ENCODE measurements around the gene RUNX2. TPM values are rescaled to one million over a fixed set of nuclear protein-coding genes. Genes with fewer than 3 reads are reported as not detected.

Gene RUNX2
- polyA plus RNA-seq, 1 donor from 2014 or later, result not detected

- TF ChIP-seq REST (IDR thresholded peaks at IDR 0.05; ENCODE audit: borderline replicate concordance), result no peak
- no peak for TF ChIP-seq MXI1 (conservative IDR thresholded peaks at IDR 0.05; ENCODE audit: poor library complexity, severe bottlenecking)
- TF ChIP-seq EZH2 (IDR thresholded peaks at IDR 0.05; ENCODE audit: borderline replicate concordance, insufficient read depth, low read length, poor library complexity, severe bottlenecking), result no peak
- Histone ChIP-seq H3K79me2 (replicated peaks; ENCODE audit: insufficient read depth, low read length) (no peaks in the 10 kb centered on the region), H3K27ac (ENCODE audit: low read length) (no peak overlapping the region), H4K20me1 (ENCODE audit: insufficient read depth) (no peaks in the 10 kb centered on the region), H3K4me3 (ENCODE audit: low read length) (no peak overlapping the region), H3K9me2 (ENCODE audit: insufficient read depth, low read length) (no peaks in the 10 kb centered on the region), H3F3A (ENCODE audit: insufficient read depth, low read length, poor library complexity, severe bottlenecking) (no peaks in the 10 kb centered on the region), H3K4me2 (ENCODE audit: low read length) (no peak overlapping the region), H3K27me3 (ENCODE audit: insufficient read depth, low read depth, low read length) (no peaks in the 10 kb centered on the region), H3K36me3 (ENCODE audit: insufficient read depth, low read length) (no peaks in the 10 kb centered on the region), H2AFZ (ENCODE audit: low read depth, low read length) (no peak overlapping the region), H3K9ac (ENCODE audit: low read length) (no peak overlapping the region), H3K9me3 (ENCODE audit: low read length) (no peaks in the 10 kb centered on the region)
Measured at GRCh38 chr6:45688180-45688579, 360.1 kb downstream of the RUNX2 start.

GRCh38 chr6:45689926-45690615 lies 361.9 kb downstream of the RUNX2 start:
- no peaks in the 10 kb centered on the region for H4K20me1 ChIP-seq (ENCODE audit: insufficient read depth)
- no peak overlapping the region for H3K4me2 ChIP-seq (ENCODE audit: low read length)
- TF ChIP-seq EP300 (conservative IDR thresholded peaks at IDR 0.05; ENCODE audit: poor library complexity, severe bottlenecking) (no peak), MXI1 (conservative IDR thresholded peaks at IDR 0.05; ENCODE audit: poor library complexity, severe bottlenecking) (no peak), EZH2 (IDR thresholded peaks at IDR 0.05; ENCODE audit: borderline replicate concordance, insufficient read depth, low read length, poor library complexity, severe bottlenecking) (no peak)
- H3K9me3 ChIP-seq (ENCODE audit: low read length), result no peaks in the 10 kb centered on the region
- no peak overlapping the region for H3K4me3 ChIP-seq (ENCODE audit: low read length)
- no peaks in the 10 kb centered on the region for H3K79me2 ChIP-seq (replicated peaks; ENCODE audit: insufficient read depth, low read length)
- no peak overlapping the region for H3K27ac ChIP-seq (ENCODE audit: low read length)
- no peak overlapping the region for H3K9ac ChIP-seq (ENCODE audit: low read length)
- no peaks in the 10 kb centered on the region for H3K9me2 ChIP-seq (ENCODE audit: insufficient read depth, low read length)
- H3K36me3 ChIP-seq (ENCODE audit: insufficient read depth, low read length), result no peaks in the 10 kb centered on the region
- H3K27me3 ChIP-seq (ENCODE audit: insufficient read depth, low read depth, low read length), result no peaks in the 10 kb centered on the region
- H2AFZ ChIP-seq (ENCODE audit: low read depth, low read length), result no peak overlapping the region
- H3F3A ChIP-seq (ENCODE audit: insufficient read depth, low read length, poor library complexity, severe bottlenecking), result no peaks in the 10 kb centered on the region

- Histone ChIP-seq H3K4me2 (ENCODE audit: low read length) (no peak overlapping the region), H3F3A (ENCODE audit: insufficient read depth, low read length, poor library complexity, severe bottlenecking) (no peaks in the 10 kb centered on the region), H4K20me1 (ENCODE audit: insufficient read depth) (no peaks in the 10 kb centered on the region), H3K4me3 (ENCODE audit: low read length) (no peak overlapping the region), H3K9ac (ENCODE audit: low read length) (no peak overlapping the region), H3K9me2 (ENCODE audit: insufficient read depth, low read length) (no peaks in the 10 kb centered on the region), H3K9me3 (ENCODE audit: low read length) (no peaks in the 10 kb centered on the region), H3K36me3 (ENCODE audit: insufficient read depth, low read length) (no peaks in the 10 kb centered on the region), H3K27me3 (ENCODE audit: insufficient read depth, low read depth, low read length) (no peaks in the 10 kb centered on the region), H3K79me2 (replicated peaks; ENCODE audit: insufficient read depth, low read length) (no peaks in the 10 kb centered on the region), H3K27ac (ENCODE audit: low read length) (no peak overlapping the region), H2AFZ (ENCODE audit: low read depth, low read length) (no peak overlapping the region)
- TF ChIP-seq REST (IDR thresholded peaks at IDR 0.05; ENCODE audit: borderline replicate concordance), result no peak
- TF ChIP-seq RAD21 (conservative IDR thresholded peaks at IDR 0.05), result no peak
- no peak for TF ChIP-seq EP300 (conservative IDR thresholded peaks at IDR 0.05; ENCODE audit: poor library complexity, severe bottlenecking)
- no peak for TF ChIP-seq EZH2 (IDR thresholded peaks at IDR 0.05; ENCODE audit: borderline replicate concordance, insufficient read depth, low read length, poor library complexity, severe bottlenecking)
- TF ChIP-seq TAF1 (IDR thresholded peaks at IDR 0.05; ENCODE audit: low read depth), result no peak
- no peak for TF ChIP-seq SMC3 (conservative IDR thresholded peaks at IDR 0.05; ENCODE audit: poor library complexity)
- no peak for TF ChIP-seq MXI1 (conservative IDR thresholded peaks at IDR 0.05; ENCODE audit: poor library complexity, severe bottlenecking)
- TF ChIP-seq POLR2AphosphoS5 (IDR thresholded peaks at IDR 0.05), result no peak
- no peak for TF ChIP-seq CTCF (IDR thresholded peaks at IDR 0.05; ENCODE audit: poor library complexity, severe bottlenecking)
Measured at GRCh38 chr6:45690846-45691245, 362.7 kb downstream of the RUNX2 start.
